ENCODE measurements around the gene TRIO.
"Not testable (repeated sequence)": the region's sequence is repeated elsewhere in the genome, so short reads cannot be mapped to it uniquely, and the experiment has no call there.

TRIO gene

DNA sequence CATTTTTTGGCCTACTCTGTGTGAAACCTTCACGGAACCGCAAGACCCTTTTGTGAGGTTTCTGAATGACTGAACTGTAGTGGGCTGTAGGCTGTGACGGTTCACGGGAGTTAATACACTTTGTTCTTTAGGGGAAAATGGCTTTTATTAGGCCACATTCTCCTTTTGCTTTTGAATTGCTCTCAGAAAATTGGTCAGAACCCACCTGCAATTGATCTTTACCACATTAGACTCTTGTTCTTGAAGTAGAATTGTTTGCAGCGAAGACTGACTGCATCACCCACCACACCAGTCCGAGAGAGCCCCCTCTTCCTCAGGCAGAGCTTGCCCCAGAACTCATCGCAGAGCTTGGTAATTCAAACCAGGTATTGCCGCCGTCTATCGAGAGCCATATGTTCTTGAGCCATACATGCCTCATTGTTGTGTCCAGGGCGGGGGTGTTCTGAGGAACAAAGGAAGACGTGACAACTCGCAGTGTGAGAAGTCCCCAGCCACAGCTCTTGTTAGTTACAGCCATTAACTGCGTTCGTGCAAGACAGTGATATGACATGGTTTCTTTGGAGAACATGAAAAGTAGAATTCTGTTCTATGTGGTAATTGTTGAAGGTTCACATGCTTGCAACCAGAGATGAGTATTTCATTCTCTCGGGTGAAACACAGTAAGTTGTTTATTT is 272.0 kb downstream of the TRIO start:
- no peak for DNase-seq (ENCODE audit: low read depth)

DNA sequence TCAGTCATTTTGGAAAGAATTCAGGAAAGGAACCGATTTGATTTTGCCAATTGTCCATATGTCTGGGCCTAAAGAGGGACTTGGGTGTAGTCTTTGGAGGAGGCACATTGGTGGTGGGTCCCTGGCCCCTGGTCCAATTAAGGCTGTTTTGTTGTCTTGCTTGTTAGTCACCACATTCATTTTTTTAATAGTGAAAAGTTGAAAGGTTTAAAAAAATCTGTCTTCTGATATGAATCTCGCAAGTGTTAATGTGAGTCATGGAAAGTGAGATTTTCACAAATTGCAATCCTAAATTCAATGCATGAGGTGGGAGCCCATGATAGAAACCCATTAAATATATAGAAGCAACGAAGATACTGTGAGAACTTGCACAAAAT is 272.5 kb downstream of the TRIO start:
- no peak for DNase-seq (ENCODE audit: low read depth)

DNA sequence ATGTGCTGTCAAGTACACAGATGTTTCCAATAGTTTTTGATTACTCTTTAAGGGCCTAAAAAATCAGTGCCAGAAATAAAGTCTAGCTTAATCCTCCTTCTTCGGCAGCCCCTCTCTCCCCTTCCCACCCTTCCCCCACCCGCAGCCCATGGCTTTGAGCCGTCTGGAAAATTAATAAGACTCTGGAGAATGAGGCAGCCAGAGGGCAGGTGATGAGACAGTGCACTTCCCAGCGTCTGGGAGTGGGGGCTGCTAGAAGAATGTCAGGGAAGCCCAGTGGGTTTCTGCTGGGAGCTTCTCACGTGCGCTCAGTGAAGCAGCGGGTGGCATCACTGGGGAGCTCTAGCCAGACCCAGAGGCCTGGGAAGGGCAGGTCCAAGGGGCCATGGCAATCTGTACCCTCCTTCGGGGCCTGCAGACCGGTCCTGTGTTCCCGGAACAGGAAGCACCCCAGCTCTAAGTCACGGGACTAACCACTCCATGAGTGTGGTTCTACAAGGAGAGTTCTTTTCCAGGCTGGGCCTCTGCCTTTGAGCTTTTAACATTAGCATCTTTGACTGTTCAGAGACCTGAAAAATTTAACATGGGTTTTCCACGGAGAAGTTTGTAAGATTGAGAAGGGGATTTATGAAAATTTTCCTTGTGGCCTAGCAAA is 273.6 kb downstream of the TRIO start:
- no peak for DNase-seq (ENCODE audit: low read depth)

DNA sequence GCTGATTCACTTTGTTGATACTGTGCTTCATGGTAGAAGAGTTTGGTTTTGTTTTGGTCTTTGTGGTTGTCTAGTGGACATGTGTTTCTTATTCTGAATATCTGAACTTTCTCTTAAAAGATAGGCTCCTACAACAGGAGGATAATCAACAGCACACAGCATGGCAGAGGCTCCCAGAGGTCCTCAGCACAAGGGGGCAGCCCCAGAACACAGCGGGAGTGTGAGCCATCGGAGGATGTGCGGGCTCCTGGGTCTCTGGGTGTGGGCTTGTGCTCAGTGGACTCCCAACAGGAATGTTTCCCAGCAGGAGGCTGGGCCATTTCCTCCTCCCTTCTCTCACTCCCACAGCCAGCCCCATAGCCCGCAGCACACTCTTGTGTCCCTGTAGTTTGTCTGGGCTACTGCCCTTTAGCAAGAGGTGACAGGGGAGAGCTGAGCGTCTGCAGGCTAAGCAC is 274.2 kb downstream of the TRIO start:
- DNase-seq (ENCODE audit: low read depth) = no peak

DNA sequence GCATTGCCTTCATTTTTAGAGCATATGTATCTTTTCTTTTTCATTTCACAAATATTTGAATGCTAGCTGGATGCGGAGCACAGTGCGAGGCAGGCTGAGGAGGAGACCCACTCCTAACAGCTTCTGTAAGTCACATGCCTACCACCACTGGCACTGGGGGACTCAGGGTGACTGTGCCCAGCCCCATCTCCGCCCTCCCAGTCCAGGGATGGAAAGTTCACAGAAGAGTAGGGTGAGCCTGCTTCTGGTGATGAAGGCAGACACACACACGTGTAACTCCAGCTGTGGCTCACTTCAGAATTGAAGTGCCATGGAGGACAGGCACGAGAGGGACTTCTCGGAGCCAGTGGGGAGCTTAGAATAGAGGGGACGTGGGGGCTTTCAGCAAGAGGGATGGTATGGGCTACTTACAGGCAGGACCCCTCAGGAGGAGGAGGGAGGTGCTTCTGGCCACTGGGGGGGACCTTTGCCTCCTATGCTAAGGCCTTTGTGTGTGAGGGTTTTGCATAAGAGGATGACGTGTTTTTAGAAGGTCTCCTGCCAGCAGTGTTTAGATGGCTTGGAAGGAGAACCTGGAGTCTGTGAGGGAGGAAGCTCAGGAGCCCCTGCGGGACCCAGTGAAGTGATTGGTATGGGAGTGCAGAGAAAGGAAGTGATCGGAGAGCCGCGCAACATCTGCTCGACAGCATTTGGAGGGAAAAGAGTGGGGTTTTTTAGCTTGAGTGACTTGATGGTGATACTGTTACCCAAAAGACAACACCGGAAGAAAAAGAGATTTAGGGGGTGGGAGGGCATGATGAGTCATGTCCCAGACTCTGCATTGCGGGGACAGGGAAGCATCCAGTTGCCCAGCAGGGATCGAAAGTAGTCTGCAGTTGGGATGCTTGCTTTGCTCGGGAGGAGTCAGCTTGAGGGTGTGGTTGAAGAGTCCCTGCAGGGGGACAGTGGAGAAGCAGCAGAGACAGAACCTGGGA is 274.9 kb downstream of the TRIO start:
- no peak for DNase-seq (ENCODE audit: low read depth)

DNA sequence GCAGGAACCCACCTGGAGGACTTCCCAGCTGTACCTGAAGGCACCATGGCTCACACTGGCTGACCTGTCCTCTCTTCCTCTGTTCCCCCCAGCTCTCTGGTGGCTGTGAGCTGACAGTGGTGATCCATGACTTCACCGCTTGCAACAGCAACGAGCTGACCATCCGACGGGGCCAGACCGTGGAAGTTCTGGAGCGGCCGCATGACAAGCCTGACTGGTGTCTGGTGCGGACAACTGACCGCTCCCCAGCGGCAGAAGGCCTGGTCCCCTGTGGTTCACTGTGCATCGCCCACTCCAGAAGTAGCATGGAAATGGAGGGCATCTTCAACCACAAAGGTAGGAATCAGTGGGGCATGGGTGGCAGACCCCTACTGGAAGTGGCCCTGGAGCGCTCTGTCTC is 276.5 kb downstream of the TRIO start:
- no peak for DNase-seq (ENCODE audit: low read depth)

DNA sequence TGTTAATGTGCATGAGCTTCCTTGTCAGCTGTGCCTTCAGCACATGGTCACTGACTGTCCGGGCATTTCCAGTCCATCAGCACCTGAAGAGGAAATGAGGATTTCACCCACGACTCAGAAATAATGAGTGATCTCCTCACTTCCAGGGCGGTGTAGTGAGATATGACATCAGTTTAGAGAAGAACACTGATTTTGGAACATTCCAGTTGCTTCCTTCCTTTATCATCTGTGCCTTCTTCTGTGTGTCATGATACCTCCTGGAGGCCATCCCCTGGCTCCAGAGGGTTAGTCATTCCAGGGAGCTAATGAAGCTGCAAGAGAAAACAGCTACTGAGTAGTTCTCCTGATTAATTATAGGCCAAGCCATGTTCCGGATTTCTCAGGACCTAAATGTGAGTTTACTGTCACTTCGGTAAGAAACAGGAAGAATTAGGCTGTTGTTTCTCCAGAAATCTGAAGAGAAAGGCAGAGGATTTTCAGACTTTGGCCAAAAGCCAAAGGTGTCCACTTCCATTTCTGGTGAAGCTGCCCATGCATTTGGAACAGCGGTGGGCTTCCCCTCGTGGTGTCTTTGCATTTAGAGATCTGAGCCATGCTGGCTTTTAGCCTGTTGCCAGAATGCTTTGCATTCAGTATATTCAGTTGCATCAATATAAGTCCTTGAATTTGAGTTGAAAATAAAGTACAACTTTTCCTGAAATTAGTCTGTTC is 277.1 kb downstream of the TRIO start:
- DNase-seq (ENCODE audit: low read depth) = peak; percentile 51

DNA sequence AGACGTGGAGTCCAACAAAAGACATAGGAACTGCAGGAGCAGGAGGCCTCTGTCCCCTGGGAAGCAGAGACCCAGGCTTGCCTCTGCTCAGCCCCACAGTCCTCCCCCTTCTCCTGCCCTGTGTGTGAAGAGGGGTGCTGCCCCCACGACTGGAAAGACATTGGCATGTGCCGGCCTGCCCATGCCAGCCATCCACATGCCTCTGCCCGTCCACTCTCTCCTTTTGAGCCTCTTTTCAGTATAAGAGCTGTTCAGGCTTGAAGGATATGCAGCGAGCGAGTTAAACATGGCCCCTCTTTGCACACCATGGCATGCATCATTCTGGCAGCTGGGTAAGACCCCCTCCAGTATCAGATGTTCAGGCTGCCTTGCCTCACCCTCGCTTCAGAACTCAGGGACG is 278.7 kb downstream of the TRIO start:
- DNase-seq (ENCODE audit: low read depth) = no peak

DNA sequence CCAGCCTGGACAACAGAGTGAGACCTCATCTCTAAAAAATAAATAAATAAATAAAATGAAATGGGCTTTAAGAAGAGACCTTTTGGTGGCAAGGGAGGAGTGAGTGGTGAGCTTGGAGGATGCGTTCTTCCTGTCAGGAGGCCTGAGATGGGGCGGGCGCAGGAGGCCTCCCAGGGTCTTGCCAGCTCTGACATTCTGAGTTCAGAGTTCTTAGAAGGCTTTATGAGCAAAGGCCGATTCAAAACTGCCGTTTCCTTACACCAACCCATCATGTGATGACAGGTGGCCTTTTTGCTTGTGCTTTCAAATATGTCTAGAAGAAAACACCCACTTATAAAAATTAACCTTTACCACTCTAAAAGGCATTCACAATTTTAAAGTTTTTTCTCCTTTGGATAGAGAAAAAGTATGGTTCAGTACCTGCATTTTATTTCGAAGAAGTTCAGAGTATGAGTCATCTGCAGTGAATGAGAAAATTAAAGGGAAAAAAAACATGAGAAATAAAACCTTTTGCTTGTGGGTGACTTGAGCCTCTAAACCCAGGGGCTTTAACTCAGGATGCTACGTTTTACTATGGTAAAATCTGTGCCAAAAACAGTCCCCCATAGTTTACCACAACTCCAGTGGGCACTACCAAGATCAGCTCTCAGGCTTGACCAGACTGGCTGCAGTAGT is 281.0 kb downstream of the TRIO start:
- no peak for DNase-seq (ENCODE audit: low read depth)

DNA sequence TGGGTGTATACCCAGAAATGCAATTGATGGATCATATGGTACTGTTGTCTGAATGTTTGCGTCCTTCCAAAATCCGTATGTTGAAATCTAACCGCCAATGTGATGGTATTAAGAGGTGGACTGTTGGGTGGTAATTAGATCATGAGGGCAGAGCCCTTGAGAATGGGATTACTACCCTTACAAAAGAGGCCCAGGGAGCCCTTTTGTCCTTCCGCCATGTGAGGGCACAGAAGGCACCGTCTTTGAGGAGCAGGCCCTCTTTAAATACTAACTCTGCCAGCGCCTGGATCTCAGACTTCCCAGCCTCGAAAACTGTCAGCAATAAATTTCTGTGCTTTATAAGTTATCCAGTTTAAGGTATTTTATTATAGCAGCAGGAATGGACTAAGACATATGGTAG is 282.4 kb downstream of the TRIO start:
- DNase-seq (ENCODE audit: low read depth) = no peak

DNA sequence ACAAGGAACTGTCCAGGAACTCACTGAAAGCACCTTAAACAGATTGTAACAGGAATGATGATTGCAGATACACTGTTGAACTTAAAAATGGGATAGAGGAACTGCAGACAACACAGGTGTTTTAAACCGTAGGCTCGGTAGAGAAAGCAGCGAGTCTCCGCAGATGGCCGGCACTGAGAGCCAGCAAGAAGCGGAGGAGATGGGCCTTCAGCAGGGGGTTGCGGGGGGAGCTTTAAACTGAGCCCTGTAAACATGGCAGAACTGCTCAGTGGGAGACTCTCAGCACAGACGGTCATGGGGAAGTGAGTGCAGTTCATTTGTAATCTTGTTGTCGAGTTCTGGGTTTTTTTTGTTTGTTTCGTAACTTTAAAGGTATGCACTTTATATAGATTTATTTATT is 283.4 kb downstream of the TRIO start:
- DNase-seq (ENCODE audit: low read depth) = no peak

DNA sequence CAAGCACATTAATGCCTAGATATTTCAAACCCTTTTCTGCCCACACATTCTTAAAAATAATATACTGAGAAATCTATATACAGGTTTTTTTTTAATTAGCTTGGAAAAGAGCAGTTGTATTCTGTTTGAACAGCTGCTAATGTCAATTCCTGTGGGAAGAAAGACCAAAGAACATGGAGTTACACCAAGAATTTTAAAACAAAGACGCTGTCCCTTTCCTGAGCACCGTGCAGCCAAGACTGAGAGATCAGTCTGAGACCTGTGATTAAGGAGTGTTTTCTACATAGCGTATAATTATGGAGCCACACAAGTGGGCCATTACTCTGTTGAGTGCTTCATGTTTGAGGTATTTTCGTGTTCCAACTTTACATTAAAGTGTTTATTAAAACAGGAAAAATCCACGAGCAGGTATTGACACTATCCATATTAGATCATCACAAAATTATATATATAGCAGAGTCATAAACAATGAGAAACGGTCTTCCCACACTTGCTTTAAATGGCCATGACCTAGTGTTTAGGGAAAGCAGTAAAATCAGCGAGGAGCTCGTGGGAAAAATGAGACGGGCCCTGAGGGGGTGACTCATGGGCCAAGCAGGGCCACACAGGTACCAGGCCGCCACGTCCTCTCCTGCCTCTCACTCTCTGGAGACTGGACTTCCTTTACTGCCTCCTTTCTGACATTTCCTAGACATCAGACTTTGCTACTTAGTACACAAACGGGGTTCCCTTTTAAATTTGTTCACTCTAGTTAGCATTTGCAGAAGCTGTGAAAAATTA is 285.4 kb downstream of the TRIO start:
- peak; percentile 79 for DNase-seq (ENCODE audit: low read depth)

DNA sequence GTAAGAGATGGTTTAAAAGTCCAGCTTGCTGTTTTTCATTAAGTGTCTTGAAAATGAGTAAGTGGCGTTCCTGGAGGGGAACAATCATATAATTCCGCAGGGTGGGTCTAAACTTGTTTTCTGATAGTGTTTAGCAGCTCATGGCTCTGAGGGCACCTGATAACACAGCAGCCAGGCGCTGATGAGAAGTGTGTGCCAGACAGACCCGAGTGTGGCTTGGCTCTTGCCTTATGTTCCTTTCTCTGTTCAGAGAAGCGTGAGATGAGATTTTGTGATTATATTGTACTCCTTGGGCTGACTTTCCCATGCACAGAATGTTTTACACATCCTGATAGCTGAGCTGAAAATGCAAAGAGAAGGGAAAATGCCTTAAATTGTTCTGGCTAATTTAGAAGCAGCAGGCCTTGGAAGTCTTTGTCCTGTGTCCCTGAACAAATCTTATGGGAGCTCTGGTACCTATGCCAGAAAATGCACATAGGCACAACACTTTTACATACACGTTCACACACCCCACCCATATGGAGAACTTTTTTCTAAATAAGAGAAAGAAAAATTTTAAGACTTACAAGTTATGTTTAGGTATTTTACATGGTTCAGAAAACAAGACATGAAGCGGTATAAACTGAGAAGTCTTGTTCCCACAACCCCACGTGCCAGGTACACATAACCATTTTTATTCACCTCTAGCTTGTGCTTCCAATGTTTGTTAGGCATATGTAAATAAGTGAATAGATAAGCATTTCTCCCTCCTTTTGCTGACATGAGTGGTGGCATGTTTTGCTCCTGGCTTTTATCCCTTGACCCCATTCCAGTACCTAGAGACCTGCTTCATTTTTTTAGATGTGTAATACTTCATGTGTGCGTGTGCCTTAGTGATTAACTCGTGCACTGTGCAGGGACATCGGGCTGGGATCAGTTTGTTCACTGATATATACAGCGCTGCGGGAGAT is 286.2 kb downstream of the TRIO start:
- no peak for DNase-seq (ENCODE audit: low read depth)

DNA sequence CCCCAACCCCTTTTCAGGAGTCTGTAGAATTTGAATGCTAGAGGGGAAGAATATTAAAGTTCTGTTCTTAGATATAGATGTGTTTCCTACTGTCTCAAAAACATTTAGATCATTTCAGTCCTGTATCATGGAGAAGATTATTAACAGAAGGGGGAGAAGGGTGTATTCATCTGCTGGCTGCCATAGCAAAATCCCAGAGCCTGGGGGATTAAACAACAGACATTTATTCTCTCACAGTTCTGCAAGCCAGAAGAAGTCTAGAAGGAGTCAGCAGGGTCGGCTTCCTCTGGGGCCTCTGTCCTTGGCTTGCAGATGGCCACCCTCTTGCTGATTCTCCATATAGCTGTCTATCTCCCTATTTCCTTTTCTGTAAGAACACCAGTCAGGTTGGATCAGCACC is 288.4 kb downstream of the TRIO start:
- DNase-seq (ENCODE audit: low read depth) = no peak

DNA sequence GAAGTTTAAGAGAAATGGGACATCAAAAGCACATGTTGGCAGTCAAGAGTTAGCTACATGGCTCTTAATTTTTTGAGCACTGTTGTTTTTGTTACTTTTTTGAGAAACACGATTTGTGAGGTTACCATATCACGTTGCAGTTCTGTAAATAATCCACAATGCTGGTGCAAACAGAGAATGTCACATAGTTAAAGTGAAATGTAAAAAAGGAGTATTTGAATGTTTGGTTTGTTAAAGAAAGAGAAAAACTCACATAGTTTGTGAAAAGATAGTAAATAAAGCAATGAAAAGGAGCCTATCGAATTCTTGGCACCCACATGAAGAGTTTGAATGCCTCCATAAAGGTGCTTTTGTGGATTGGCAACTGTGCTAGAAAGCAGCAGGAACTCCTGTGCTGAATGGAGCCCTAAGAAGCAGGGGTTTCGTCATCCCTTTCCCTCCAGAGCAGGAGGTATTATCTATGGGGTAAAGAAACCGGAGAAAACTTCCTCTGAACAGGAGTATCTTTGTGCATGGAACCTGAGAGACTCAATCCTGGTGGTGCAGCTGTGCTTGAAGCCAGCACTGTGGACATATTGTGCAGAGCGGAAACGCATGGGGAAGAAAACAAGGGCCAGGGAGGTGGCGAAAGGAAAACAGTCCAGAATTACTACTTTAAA is 289.9 kb downstream of the TRIO start:
- DNase-seq (ENCODE audit: low read depth) = no peak

DNA sequence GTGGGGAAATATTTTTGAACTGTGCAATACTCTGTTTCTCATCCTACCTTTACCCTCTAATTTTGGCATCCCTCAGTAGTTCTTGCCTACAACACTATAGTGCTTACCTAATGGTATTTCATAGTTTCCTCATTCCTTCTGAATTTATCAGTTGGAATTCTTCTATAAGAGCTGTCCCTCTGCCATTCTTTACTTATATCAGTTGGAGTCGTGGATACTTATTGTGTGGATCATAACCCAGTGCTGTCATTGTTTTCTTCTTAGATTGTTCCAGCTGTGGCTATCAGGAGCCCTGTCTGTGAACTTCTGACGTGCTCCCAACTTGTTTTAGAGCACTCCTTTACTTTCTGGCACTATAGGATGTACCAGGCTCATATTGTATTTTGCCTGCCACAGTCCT is 292.3 kb downstream of the TRIO start:
- DNase-seq (ENCODE audit: low read depth) = peak; percentile 41

DNA sequence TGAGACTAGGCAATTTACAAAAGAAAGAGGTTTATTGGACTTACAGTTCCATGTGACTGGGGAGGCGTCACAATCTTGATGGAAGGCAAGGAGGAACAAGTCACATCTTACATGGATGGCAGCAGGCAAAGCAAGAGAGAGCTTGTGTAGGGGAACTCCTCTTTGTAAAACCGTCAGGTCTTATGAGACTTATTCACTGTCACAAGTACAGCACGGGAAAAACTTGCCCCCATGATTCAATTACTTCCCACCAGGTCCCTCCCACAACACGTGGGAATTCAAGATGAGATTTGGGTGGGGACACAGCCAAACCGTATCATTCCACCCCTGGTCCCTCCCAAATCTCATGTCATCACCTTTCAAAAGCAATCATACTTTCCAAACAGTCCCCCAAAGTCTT is 293.0 kb downstream of the TRIO start:
- DNase-seq (ENCODE audit: low read depth) = not testable (repeated sequence)

DNA sequence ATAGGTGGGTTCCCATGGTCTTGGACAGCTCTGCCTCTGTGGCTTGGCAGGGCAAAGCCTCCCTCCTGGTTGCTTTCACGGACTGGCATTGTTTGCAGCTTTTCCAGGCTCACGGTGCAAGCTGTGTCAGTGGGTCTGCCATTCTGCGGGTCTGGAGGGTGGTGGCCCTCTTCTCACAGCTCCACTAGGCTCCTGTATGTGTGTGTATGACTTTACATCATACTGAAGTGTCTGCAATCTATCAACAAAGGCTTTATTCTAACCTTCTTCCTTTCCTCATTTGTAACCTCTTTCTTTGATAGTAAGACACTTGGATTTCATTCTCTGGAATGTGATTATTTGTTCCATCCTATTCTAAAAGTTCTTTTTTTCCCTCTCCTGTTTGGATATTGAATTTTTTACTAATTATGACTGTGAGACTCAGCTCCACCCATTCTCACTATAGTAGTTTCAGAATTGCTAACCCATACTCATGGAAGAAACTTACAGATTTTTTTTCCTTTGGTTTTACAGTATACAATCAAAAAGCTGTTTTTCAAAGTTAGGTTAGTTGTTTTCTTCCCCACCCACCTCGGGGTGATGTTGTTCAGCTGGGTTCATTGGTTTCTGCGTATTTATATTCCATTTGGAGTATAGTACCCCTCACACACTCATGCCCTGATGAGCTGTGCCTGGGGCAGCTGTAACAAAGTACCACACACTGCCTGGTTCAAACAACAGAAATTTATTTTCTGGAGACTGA is 293.8 kb downstream of the TRIO start:
- DNase-seq (ENCODE audit: low read depth) = no peak

Measured in ELR (cell line).